ENCODE data around the gene CYB561D2.

DNA sequence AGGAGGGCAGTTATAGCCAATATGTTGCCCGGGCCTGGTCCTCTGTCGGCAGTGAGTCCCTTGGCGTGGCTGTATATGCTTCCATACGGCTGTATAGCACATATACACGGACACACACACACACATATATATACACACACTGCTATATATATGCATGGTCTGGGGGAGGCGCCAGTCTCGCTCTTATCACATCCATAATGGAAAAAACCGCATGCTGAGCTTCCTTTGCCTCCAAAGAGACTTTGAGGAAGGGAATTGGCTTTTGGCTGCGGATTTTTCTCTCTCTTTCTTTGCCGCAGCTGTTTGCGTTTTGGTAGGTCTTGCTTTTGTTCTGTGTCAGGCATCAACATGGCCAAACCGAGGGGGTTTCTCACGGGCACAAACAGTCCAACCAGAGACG lies 19.9 kb downstream of the CYB561D2 start:
- TF ChIP-seq POLR2AphosphoS5 (IDR thresholded peaks at IDR 0.05; ENCODE audit: low read depth, low read length): no peak
- TF ChIP-seq, protein P1, sequence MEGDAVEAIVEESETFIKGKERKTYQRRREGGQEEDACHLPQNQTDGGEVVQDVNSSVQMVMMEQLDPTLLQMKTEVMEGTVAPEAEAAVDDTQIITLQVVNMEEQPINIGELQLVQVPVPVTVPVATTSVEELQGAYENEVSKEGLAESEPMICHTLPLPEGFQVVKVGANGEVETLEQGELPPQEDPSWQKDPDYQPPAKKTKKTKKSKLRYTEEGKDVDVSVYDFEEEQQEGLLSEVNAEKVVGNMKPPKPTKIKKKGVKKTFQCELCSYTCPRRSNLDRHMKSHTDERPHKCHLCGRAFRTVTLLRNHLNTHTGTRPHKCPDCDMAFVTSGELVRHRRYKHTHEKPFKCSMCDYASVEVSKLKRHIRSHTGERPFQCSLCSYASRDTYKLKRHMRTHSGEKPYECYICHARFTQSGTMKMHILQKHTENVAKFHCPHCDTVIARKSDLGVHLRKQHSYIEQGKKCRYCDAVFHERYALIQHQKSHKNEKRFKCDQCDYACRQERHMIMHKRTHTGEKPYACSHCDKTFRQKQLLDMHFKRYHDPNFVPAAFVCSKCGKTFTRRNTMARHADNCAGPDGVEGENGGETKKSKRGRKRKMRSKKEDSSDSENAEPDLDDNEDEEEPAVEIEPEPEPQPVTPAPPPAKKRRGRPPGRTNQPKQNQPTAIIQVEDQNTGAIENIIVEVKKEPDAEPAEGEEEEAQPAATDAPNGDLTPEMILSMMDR (IDR thresholded peaks at IDR 0.05): no peak; the same call in 1 of the 2 replicates
